ENCODE data around the gene KPTN. TPM values are rescaled to one million over a fixed set of nuclear protein-coding genes. Genes with fewer than 3 reads are reported as not detected.

Gene KPTN
- total RNA-seq, 1 donor from 2014 or later = 15.9 TPM

DNA sequence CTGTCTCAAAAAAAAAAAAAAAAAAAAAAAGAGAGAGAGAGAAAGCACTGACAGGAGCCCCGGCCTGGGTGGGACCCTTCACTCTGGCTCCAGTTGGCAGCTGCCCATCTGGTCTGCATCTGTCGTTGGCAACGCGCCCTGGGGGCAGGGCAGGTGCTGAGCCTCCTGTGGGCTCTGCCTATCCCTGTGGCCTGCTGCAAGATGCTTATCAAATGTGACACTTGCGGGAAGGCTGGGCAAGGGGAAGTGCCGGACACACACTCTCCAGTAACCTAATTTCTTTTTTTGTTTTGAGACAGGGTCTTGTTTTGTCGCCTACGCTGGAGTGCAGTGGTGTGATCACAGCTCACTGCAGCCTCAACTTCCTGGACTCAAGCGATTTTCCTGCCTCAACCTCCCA, 10.7 kb upstream of the KPTN start:
- Histone ChIP-seq H2AFZ (ENCODE audit: low read depth, low read length) (no peak overlapping the region), H3K4me1 (ENCODE audit: insufficient read depth, low read length) (no peaks in the 10 kb centered on the region), H3K27ac (ENCODE audit: low read depth, low read length) (no peak overlapping the region), H3K9ac (ENCODE audit: low read length) (no peak overlapping the region), H3K27me3 (ENCODE audit: insufficient read depth, low read length) (no peaks in the 10 kb centered on the region), H4K20me1 (ENCODE audit: insufficient read depth, low read length) (peaks cover 56% of the 10 kb centered on the region), H3K4me3 (ENCODE audit: insufficient read depth, low read depth, low read length) (no peak overlapping the region), H3K4me2 (ENCODE audit: low read length) (no peak overlapping the region), H3K9me3 (ENCODE audit: insufficient read depth, low read depth, low read length) (no peaks in the 10 kb centered on the region), H3K79me2 (ENCODE audit: insufficient read depth, low read length) (peaks cover 4% of the 10 kb centered on the region), H3K36me3 (ENCODE audit: insufficient read depth, low read length) (no peaks in the 10 kb centered on the region)
- DNase-seq (ENCODE audit: low read depth) = no peak
- Mint-ChIP-seq H3K4me3 (ENCODE audit: unreplicated experiment) (no peak overlapping the region), H3K4me1 (ENCODE audit: low read depth, unreplicated experiment) (no peaks in the 10 kb centered on the region), H3K36me3 (ENCODE audit: low read depth, unreplicated experiment) (peaks cover 20% of the 10 kb centered on the region), H3K9me3 (ENCODE audit: unreplicated experiment) (peaks cover 2% of the 10 kb centered on the region), H3K27ac (ENCODE audit: unreplicated experiment) (no peak overlapping the region), H3K27me3 (ENCODE audit: low read depth, unreplicated experiment) (no peaks in the 10 kb centered on the region)
- FAIRE-seq = no peak
- TF ChIP-seq EZH2 (IDR thresholded peaks at IDR 0.05; ENCODE audit: insufficient read depth, low read length) = no peak
- TF ChIP-seq, protein P1, sequence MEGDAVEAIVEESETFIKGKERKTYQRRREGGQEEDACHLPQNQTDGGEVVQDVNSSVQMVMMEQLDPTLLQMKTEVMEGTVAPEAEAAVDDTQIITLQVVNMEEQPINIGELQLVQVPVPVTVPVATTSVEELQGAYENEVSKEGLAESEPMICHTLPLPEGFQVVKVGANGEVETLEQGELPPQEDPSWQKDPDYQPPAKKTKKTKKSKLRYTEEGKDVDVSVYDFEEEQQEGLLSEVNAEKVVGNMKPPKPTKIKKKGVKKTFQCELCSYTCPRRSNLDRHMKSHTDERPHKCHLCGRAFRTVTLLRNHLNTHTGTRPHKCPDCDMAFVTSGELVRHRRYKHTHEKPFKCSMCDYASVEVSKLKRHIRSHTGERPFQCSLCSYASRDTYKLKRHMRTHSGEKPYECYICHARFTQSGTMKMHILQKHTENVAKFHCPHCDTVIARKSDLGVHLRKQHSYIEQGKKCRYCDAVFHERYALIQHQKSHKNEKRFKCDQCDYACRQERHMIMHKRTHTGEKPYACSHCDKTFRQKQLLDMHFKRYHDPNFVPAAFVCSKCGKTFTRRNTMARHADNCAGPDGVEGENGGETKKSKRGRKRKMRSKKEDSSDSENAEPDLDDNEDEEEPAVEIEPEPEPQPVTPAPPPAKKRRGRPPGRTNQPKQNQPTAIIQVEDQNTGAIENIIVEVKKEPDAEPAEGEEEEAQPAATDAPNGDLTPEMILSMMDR (IDR thresholded peaks at IDR 0.05; ENCODE audit: insufficient read depth, low read depth, low read length) = no peak

DNA sequence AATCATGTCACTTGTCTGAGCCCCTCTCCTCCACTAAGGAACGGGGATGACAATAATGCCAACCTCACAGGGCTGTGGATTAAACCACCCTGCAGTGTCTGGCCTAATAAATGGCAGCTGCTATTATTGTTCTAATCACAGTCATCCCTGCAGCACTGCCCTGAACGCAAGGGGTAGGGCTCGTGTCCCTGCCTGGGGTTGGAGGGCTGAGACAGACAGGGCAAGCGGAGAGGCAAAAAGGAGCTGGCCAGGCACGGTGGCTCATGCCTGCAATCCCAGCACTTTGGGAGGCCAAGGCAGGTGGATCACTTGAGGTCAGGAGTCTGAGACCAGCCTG, 10.2 kb upstream of the KPTN start:
- TF ChIP-seq EZH2 (IDR thresholded peaks at IDR 0.05; ENCODE audit: insufficient read depth, low read length) = no peak
- TF ChIP-seq, protein P1 (IDR thresholded peaks at IDR 0.05; ENCODE audit: insufficient read depth, low read depth, low read length) = no peak

DNA sequence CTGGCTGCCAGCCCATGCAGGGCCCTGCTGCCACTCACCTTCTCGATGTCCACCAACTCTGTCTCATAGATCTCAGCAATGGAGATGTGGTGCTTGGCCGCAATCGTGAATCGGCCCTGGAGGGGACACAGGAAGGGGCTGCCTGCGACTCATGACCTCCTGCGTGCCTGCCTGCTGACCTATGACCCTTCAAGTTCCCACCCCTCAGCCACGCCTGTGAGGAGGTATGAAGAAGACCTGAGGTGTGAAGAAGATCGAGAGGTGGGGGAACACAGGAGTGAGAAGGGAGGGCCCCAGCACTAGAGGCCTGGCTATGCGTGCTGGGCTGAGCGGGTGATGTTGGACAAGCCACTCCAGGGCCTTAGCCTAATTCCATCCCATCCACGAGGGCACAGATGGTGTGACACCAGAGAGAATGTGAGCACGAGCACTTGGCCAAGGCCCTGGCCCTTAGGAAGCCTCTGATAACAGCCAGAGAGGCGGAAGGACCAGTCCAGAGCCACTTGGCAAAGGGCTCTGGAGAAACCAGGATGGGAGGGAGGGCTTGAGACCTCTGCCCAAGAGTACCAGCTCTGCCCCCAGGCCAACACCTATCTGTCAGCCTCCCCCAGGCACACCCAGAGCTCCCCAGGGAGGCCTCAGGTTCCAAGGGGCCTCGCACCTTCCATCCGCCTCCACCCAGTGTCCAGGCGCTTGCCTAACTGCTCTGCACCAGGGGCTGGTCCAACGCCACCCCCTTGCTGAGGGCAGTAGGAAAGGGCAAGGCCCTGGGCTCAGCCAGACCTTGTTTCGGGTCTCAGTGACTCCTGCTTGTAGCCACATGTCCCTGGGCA, 9.6 kb upstream of the KPTN start:
- FAIRE-seq = no peak
- no peak overlapping the region for H3K4me3 Mint-ChIP-seq (ENCODE audit: unreplicated experiment)
- no peaks in the 10 kb centered on the region for H3K27me3 ChIP-seq (ENCODE audit: insufficient read depth, low read length)
- H4K20me1 ChIP-seq (ENCODE audit: insufficient read depth, low read length) = peaks cover 46% of the 10 kb centered on the region
- H3K27ac Mint-ChIP-seq (ENCODE audit: unreplicated experiment) = no peak overlapping the region
- H3K27ac ChIP-seq (ENCODE audit: low read depth, low read length) = no peak overlapping the region
- DNase-seq (ENCODE audit: low read depth) = no peak
- H3K4me1 Mint-ChIP-seq (ENCODE audit: low read depth, unreplicated experiment) = no peaks in the 10 kb centered on the region
- H3K36me3 Mint-ChIP-seq (ENCODE audit: low read depth, unreplicated experiment) = peaks cover 14% of the 10 kb centered on the region
- no peak overlapping the region for H2AFZ ChIP-seq (ENCODE audit: low read depth, low read length)
- TF ChIP-seq EZH2 (IDR thresholded peaks at IDR 0.05; ENCODE audit: insufficient read depth, low read length) = no peak
- TF ChIP-seq, protein P1 (IDR thresholded peaks at IDR 0.05; ENCODE audit: insufficient read depth, low read depth, low read length) = no peak
- H3K9me3 Mint-ChIP-seq (ENCODE audit: unreplicated experiment) = peaks cover 2% of the 10 kb centered on the region
- H3K27me3 Mint-ChIP-seq (ENCODE audit: low read depth, unreplicated experiment) = no peaks in the 10 kb centered on the region
- no peaks in the 10 kb centered on the region for H3K36me3 ChIP-seq (ENCODE audit: insufficient read depth, low read length)
- no peaks in the 10 kb centered on the region for H3K4me1 ChIP-seq (ENCODE audit: insufficient read depth, low read length)
- no peaks in the 10 kb centered on the region for H3K9me3 ChIP-seq (ENCODE audit: insufficient read depth, low read depth, low read length)
- H3K4me2 ChIP-seq (ENCODE audit: low read length) = no peak overlapping the region
- H3K4me3 ChIP-seq (ENCODE audit: insufficient read depth, low read depth, low read length) = no peak overlapping the region
- H3K9ac ChIP-seq (ENCODE audit: low read length) = no peak overlapping the region
- H3K79me2 ChIP-seq (ENCODE audit: insufficient read depth, low read length) = peaks cover 3% of the 10 kb centered on the region

More for the DNA sequence above, 10.2 kb upstream of the KPTN start:
- Histone ChIP-seq H4K20me1 (ENCODE audit: insufficient read depth, low read length) (peaks cover 51% of the 10 kb centered on the region), H3K9me3 (ENCODE audit: insufficient read depth, low read depth, low read length) (no peaks in the 10 kb centered on the region), H2AFZ (ENCODE audit: low read depth, low read length) (no peak overlapping the region), H3K4me3 (ENCODE audit: insufficient read depth, low read depth, low read length) (no peak overlapping the region), H3K27me3 (ENCODE audit: insufficient read depth, low read length) (no peaks in the 10 kb centered on the region), H3K79me2 (ENCODE audit: insufficient read depth, low read length) (peaks cover 4% of the 10 kb centered on the region), H3K4me1 (ENCODE audit: insufficient read depth, low read length) (no peaks in the 10 kb centered on the region), H3K4me2 (ENCODE audit: low read length) (no peak overlapping the region), H3K36me3 (ENCODE audit: insufficient read depth, low read length) (no peaks in the 10 kb centered on the region), H3K27ac (ENCODE audit: low read depth, low read length) (no peak overlapping the region), H3K9ac (ENCODE audit: low read length) (no peak overlapping the region)
- FAIRE-seq (no peak), DNase-seq (ENCODE audit: low read depth) (no peak)
- H3K4me3 Mint-ChIP-seq (ENCODE audit: unreplicated experiment) = no peak overlapping the region
- H3K27ac Mint-ChIP-seq (ENCODE audit: unreplicated experiment) = peak overlapping the region; percentile 62
- peaks cover 19% of the 10 kb centered on the region for H3K36me3 Mint-ChIP-seq (ENCODE audit: low read depth, unreplicated experiment)
- no peaks in the 10 kb centered on the region for H3K4me1 Mint-ChIP-seq (ENCODE audit: low read depth, unreplicated experiment)
- peaks cover 2% of the 10 kb centered on the region for H3K9me3 Mint-ChIP-seq (ENCODE audit: unreplicated experiment)
- H3K27me3 Mint-ChIP-seq (ENCODE audit: low read depth, unreplicated experiment) = no peaks in the 10 kb centered on the region

Measured in astrocyte (in vitro differentiated cells and primary cell).